Memory B cell (primary cell): ENCODE data around the gene IDE.

Source experiments
- ATAC-seq: fragments of 150-1000 bp; cut with Tn5 transposase; 2 replicates; pipeline ENCODE4 v1.10.0; 2021; ENCODE audit warnings: low read depth, mild to moderate bottlenecking, moderate library complexity
- DNase-seq, 2 donors: peaks; one replicate each; pipeline ENCODE4 v3.0.0; 2022; ENCODE audit warnings: low spot score in 2 of 2
- H3K27ac Mint-ChIP-seq: one replicate; pipeline ENCODE4 v1.8.0; 2022; ENCODE audit warnings: mild to moderate bottlenecking, moderate library complexity, mixed read lengths
- H3K27me3 Mint-ChIP-seq: one replicate; pipeline ENCODE4 v1.8.0; 2022; ENCODE audit warnings: mixed read lengths
- H3K36me3 Mint-ChIP-seq: one replicate; pipeline ENCODE4 v1.8.0; 2022; ENCODE audit warnings: mild to moderate bottlenecking, mixed read lengths
- H3K4me1 Mint-ChIP-seq: one replicate; pipeline ENCODE4 v1.8.0; 2022; ENCODE audit warnings: mixed read lengths
- H3K4me3 Mint-ChIP-seq: one replicate; pipeline ENCODE4 v1.8.0; 2022; ENCODE audit warnings: mild to moderate bottlenecking, moderate library complexity, mixed read lengths
- H3K9me3 Mint-ChIP-seq: one replicate; pipeline ENCODE4 v1.8.0; 2022; ENCODE audit warnings: mixed read lengths

The IDE gene

DNA sequence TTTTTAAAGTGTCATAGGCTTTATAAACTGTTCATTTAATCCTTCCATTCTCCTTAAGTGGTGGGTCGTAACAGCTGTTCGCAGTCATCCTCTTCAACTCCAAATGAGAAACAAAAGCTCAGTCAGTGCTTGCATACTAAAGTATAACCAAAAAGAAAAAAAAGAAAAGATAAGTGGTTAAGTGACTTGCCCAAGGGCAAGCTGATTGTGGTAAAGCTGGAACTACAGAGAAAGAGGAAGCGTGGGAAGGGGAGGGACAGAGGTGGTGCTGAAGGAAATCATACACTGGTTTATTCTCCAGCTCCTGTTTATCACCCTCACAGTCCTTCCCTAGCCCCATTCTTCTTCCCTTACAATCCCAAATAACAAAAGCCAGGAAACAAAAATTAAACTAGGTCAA is 29.6 kb downstream of the IDE start:
- Mint-ChIP-seq H3K9me3 (no peaks in the 10 kb centered on the region), H3K27ac (no peak overlapping the region)

DNA sequence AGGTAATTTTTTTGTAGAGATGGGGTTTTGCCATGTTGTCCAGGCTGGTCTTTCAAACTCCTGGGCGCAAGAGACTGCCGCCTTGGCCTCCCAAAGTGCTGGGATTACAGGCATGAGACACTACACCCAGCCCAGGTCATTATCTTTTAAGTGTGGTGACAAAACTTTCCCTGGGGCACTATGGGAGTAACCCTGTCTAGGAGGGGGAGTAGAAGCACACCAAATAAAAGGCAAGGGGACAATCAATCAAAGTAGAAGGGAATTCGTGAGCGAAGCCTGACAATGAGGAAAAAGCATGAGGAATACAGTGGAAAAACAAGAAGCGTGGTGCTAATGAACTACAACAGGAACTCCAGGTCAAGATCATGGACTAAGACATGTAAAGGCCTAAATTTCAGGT is 31.4 kb downstream of the IDE start:
- H3K4me3 Mint-ChIP-seq = no peak overlapping the region
- H3K36me3 Mint-ChIP-seq = peaks cover 6% of the 10 kb centered on the region
- no peak overlapping the region for H3K27ac Mint-ChIP-seq

More for the DNA sequence above, 29.6 kb downstream of the IDE start:
- Mint-ChIP-seq H3K4me3 (no peak overlapping the region), H3K36me3 (peaks cover 8% of the 10 kb centered on the region), H3K27me3 (no peaks in the 10 kb centered on the region), H3K4me1 (peaks cover 29% of the 10 kb centered on the region)
- DNase-seq = peak in 1 of 2 donors; percentile 8
- peak; percentile 74 for ATAC-seq

DNA sequence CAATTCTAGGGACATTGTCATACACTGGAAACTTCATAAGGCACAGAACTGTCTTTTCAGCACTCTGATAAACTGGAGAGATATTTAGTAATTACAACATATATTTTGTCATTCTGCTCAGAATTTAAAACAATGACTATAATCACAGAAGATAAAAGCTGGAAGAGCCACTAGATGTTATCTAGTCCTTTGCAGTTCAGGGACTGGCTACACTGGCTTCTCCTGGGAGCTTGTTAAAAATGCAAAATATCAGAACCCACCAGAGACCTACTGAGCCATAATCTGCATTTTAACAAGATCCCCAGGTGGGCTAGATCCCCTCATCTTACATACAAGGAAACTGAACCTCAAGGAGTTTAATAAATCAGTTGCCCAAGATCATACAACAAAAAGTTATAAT is 32.3 kb downstream of the IDE start:
- Mint-ChIP-seq H3K27ac (no peak overlapping the region), H3K4me3 (no peak overlapping the region), H3K36me3 (peaks cover 6% of the 10 kb centered on the region), H3K27me3 (no peaks in the 10 kb centered on the region), H3K4me1 (peaks cover 29% of the 10 kb centered on the region), H3K9me3 (no peaks in the 10 kb centered on the region)
- no peak for DNase-seq
- ATAC-seq = no peak

More for the DNA sequence above, 31.4 kb downstream of the IDE start:
- H3K27me3 Mint-ChIP-seq = no peaks in the 10 kb centered on the region
- ATAC-seq (no peak), DNase-seq (no peak)
- no peaks in the 10 kb centered on the region for H3K9me3 Mint-ChIP-seq
- peaks cover 29% of the 10 kb centered on the region for H3K4me1 Mint-ChIP-seq

DNA sequence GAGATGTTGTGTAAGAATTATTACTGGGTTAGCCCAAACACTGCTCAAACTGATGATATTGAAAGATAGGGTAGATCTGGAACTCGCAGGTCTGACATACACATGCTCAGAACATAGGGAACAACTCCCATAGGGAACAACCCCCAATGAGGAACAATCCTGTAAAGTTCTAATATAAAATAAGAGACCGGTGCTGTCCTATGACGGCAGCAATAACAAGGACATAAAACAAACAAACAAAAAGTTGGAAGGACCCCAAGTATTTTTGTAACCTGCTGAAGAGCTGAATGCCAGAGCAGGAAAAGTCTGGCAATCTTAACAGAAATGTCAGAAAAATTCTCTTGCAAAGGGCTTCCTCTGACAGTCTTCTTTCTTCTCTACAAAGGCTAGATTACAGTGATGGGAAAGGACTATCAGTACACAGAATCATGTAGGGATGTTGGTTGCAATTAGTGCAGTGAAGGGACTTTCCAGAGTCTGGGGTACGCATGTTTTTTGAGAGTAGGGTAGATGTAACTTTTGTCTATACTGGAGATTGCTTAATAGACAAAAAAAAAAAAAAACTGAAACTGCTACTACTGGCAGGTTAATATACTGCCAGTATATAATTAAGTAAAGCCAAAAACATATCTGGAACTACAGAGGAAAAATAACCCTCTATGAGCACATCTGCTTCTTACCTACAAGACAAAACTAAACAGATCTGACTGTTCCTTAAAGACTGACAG is 35.5 kb downstream of the IDE start:
- Mint-ChIP-seq H3K9me3 (no peaks in the 10 kb centered on the region), H3K4me1 (peaks cover 16% of the 10 kb centered on the region), H3K36me3 (peaks cover 5% of the 10 kb centered on the region), H3K27ac (no peak overlapping the region), H3K27me3 (no peaks in the 10 kb centered on the region), H3K4me3 (no peak overlapping the region)
- ATAC-seq (no peak), DNase-seq (no peak)

DNA sequence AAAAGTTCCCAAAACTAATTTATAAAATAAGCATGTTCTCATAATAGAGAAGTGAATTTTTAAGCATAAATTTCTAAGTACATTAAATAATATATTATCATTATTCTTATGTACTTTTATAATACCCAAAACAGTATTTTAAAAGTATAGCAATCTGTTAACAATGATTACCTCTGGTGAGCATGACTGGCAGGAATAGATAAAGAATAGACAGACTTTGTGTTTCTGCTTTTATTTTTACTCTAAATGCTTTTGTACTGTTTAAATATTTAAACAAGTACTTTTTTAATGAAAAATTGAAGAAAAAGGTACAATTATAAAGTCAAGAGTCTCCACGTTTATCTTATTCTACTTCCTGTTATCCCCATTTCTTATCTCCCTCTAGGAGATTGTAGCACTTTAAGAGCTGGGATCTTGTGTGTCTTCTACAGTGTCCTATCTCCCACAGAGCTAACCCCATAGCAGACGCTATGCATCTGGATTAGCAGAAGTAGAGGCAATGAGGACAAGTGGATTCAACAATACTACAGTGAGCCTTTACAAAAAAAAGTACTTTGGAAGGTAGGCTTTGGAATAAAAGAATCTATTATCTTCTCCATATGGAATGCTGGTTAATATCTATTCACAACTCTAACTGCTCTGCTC is 42.9 kb downstream of the IDE start:
- Mint-ChIP-seq H3K4me1 (no peaks in the 10 kb centered on the region), H3K4me3 (no peak overlapping the region), H3K27me3 (no peaks in the 10 kb centered on the region), H3K9me3 (no peaks in the 10 kb centered on the region), H3K36me3 (peaks cover 8% of the 10 kb centered on the region), H3K27ac (no peak overlapping the region)
- DNase-seq = no peak
- ATAC-seq = no peak

DNA sequence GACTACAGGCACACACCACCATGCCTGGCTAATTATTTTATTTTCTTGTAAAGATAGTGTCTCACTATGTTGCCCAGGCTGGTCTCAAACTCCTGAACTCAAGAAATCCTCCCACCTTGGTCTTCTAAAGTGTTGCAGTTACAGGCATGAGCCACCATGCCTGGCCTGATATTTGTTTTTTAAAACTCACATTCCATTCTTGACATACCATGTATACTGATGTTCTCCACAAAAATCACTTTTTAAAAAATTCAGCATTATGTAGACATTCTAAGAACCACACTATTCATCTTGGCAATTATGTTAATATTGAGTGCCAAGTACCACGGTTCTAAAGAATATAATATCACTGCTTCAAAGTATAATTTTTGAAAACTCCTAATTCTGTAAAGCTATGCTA is 43.5 kb downstream of the IDE start:
- no peak for ATAC-seq
- no peak overlapping the region for H3K27ac Mint-ChIP-seq
- no peak overlapping the region for H3K4me3 Mint-ChIP-seq
- peaks cover 8% of the 10 kb centered on the region for H3K36me3 Mint-ChIP-seq
- no peak for DNase-seq
- no peaks in the 10 kb centered on the region for H3K4me1 Mint-ChIP-seq
- no peaks in the 10 kb centered on the region for H3K27me3 Mint-ChIP-seq
- H3K9me3 Mint-ChIP-seq = no peaks in the 10 kb centered on the region

DNA sequence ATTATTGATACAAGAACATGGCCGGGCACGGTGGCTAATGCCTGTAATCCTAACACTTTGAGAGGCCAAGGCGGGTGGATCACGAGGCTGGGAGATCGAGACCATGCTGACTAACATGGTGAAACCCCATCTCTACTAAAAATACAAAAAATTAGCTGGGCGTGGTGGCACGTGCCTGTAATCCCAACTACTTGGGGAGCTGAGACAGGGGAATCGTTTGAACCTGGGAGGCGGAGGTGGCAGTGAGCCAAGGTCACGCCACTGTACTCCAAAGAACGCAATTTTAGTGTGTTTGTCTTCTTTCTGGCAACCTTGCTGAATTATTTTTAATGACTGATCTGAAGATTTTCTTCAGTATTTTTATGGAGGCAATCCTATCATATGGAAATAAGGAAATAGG is 46.2 kb downstream of the IDE start:
- Mint-ChIP-seq H3K4me3 (no peak overlapping the region), H3K27ac (peak overlapping the region; percentile 24), H3K27me3 (no peaks in the 10 kb centered on the region), H3K9me3 (no peaks in the 10 kb centered on the region), H3K4me1 (peaks cover 2% of the 10 kb centered on the region), H3K36me3 (peaks cover 11% of the 10 kb centered on the region)
- no peak for DNase-seq
- ATAC-seq = no peak

DNA sequence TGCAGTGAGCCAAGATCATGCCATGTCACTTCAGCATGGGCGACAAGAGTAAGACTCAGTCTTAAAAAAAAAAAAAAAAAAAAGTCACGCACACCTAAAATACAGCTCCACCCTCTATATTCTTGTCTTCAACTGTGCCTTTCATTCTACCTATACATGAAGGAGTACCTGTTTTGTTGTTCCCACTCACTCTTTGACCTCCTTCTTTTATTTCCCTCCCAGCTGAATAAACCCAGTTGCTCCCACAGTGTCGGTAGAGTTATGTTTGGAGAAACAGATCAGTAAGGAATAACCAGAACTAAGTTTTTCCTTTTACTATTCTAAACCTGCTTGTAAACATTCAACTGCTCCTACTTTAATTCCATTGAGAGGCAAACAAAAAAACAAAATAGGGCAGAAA is 50.3 kb downstream of the IDE start:
- DNase-seq = no peak
- Mint-ChIP-seq H3K9me3 (no peaks in the 10 kb centered on the region), H3K27ac (no peak overlapping the region), H3K4me3 (no peak overlapping the region), H3K36me3 (peaks cover 15% of the 10 kb centered on the region), H3K4me1 (peaks cover 2% of the 10 kb centered on the region), H3K27me3 (no peaks in the 10 kb centered on the region)
- ATAC-seq = no peak

DNA sequence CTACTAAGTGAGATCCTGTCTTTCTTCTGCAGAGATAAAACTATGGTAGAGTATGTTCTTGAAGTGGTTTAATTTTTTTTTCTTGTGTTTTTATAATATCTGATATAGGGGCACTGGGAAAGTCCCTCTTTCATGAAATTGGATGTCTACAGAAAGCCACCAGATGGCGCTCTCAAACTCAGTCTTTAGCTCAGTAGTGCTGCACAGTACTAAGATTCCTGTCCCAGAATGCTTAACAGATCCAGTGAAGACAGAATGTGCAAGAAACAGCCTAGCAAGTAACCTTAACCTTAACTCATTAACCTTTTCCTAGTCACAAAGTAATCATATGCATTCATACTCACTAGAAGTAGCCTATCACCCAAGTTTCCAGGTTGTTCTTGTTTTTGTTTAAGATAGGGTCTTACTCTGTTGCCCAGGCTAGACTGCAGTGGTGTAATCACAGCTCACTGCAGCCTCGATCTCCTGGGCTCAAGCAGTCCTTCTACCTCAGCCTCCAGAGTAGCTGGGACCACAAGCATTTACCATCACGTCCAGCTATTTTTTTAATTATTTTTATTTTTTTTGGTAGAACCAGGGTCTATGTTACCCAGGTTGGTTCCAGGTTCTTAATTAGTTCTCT is 56.7 kb downstream of the IDE start:
- DNase-seq (peak; percentile 56 to 63), ATAC-seq (peak; percentile 96)
- Mint-ChIP-seq H3K36me3 (peaks cover 3% of the 10 kb centered on the region), H3K27me3 (no peaks in the 10 kb centered on the region), H3K27ac (no peak overlapping the region), H3K9me3 (no peaks in the 10 kb centered on the region), H3K4me3 (no peak overlapping the region), H3K4me1 (no peaks in the 10 kb centered on the region)

DNA sequence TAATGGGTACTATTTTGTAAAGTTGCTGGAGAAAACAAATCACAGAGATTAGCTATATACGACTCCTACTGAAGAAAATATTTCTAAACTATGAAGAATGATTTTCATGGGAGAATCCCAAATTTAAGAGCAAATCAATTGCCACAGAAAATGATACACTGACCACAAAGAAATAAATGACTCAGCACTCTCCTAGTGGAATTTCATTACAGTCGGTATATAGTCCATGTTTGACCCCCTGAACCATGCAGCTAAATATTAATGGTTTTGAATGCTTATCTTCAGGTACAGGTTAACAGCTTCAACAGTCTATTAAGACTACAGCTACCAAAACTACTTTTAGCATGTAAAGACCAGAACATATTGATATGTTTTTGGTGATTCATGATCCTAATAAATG is 65.0 kb downstream of the IDE start:
- DNase-seq (no peak), ATAC-seq (no peak)
- no peaks in the 10 kb centered on the region for H3K9me3 Mint-ChIP-seq
- H3K27me3 Mint-ChIP-seq = no peaks in the 10 kb centered on the region
- H3K27ac Mint-ChIP-seq = no peak overlapping the region
- H3K4me1 Mint-ChIP-seq = no peaks in the 10 kb centered on the region
- peaks cover 25% of the 10 kb centered on the region for H3K36me3 Mint-ChIP-seq
- no peak overlapping the region for H3K4me3 Mint-ChIP-seq

DNA sequence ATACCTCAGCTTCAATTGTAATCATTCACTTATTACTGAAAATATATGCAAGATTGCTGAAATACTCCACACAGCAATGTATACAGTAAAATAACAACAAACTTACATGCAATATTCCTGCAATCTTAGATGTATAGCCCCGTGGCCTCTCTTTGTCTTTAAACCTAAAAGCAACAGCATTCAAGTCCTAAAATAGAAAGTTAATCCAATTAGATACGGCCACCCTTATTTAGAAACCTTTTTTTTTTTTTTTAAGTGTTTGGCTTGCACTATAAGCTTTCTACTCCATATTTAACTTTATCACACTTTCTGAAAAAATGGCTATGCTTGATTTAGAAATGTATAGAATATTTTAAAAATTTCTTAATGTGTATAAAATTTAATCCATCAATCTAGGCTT is 67.6 kb downstream of the IDE start:
- ATAC-seq = no peak
- no peak overlapping the region for H3K4me3 Mint-ChIP-seq
- peaks cover 22% of the 10 kb centered on the region for H3K36me3 Mint-ChIP-seq
- no peak for DNase-seq
- H3K4me1 Mint-ChIP-seq = no peaks in the 10 kb centered on the region
- no peaks in the 10 kb centered on the region for H3K27me3 Mint-ChIP-seq
- no peaks in the 10 kb centered on the region for H3K9me3 Mint-ChIP-seq
- no peak overlapping the region for H3K27ac Mint-ChIP-seq

DNA sequence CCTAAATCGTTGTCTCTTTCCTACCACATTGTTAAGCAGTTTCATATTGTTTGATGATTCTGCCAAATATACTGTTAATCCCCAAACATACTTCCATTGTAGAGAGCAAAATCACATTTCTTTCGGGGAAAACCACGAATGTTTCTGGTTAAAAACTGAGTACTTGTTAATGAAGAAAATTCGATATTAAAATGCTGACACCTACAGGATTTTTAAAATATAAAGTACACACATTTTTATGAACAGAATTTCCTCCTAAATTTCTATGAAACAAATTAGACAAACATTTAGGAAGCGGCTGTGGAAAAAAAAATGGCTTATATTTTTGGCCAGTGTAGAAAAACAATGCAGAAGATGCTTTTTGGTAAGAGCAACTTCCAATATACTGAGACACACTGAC is 68.8 kb downstream of the IDE start:
- Mint-ChIP-seq H3K36me3 (peaks cover 29% of the 10 kb centered on the region), H3K27me3 (no peaks in the 10 kb centered on the region), H3K27ac (no peak overlapping the region), H3K9me3 (no peaks in the 10 kb centered on the region), H3K4me1 (no peaks in the 10 kb centered on the region), H3K4me3 (no peak overlapping the region)
- no peak for DNase-seq
- no peak for ATAC-seq

DNA sequence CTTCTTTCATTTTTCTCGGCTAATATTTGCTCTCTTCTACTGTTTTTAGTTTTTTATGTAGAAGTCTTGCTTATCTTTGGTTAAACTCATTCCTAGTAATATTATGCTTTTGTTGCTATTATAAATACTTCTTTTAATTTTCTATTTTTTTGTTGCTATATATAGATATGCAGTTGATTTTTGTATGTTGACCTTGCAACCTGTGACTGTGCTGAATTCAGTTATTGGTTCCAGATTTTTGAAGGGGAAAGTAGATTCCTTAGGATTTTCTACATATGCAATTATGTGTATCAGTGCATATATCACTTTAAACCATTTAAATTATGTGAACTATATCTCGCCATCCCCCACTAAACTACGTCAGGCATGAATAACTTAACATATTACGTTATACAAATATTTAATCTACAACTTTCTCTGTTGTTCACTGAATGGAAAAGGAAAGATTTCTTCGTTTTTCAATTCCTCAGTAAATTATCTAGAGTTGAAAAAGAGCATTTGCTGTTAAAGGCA is 71.5 kb downstream of the IDE start:
- no peak overlapping the region for H3K27ac Mint-ChIP-seq

DNA sequence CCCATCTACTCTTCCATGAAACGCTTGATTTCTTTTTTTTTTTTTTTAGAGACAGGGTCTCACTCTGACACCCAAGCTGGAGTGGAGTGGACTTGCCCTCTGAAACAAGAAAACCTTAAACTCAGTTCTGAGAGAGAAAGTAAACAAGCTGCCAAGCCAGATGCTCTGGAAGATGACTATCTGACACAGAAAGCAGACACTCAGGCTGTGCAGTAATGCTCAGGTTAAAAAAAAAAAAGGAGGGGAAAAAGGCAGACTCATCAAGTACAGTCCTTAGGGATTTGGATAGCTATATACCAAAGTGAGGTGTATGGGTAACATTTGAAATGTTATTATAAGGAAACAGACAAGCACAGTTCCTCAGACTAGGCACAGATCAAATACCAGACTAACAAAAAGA is 80.5 kb downstream of the IDE start:
- ATAC-seq (no peak), DNase-seq (no peak)
- Mint-ChIP-seq H3K9me3 (no peaks in the 10 kb centered on the region), H3K27ac (no peak overlapping the region), H3K4me3 (no peak overlapping the region), H3K36me3 (peaks cover 24% of the 10 kb centered on the region), H3K4me1 (no peaks in the 10 kb centered on the region), H3K27me3 (no peaks in the 10 kb centered on the region)

More for the DNA sequence above, 71.5 kb downstream of the IDE start:
- H3K4me3 Mint-ChIP-seq = no peak overlapping the region
- H3K27me3 Mint-ChIP-seq = no peaks in the 10 kb centered on the region
- H3K9me3 Mint-ChIP-seq = no peaks in the 10 kb centered on the region
- peaks cover 15% of the 10 kb centered on the region for H3K36me3 Mint-ChIP-seq
- no peak for ATAC-seq
- DNase-seq = no peak
- H3K4me1 Mint-ChIP-seq = no peaks in the 10 kb centered on the region
